GM18868 (cell line): Measurements from ENCODE around the gene HMCN1.

Experiments
- ATAC-seq: cut with Tn5 transposase; IDR thresholded peaks from one replicate; pipeline ENCODE4 v1.9.1; 2021; ENCODE audit warnings: mild to moderate bottlenecking, moderate library complexity; ENCODE audit not compliant: unreplicated experiment

The HMCN1 gene

DNA sequence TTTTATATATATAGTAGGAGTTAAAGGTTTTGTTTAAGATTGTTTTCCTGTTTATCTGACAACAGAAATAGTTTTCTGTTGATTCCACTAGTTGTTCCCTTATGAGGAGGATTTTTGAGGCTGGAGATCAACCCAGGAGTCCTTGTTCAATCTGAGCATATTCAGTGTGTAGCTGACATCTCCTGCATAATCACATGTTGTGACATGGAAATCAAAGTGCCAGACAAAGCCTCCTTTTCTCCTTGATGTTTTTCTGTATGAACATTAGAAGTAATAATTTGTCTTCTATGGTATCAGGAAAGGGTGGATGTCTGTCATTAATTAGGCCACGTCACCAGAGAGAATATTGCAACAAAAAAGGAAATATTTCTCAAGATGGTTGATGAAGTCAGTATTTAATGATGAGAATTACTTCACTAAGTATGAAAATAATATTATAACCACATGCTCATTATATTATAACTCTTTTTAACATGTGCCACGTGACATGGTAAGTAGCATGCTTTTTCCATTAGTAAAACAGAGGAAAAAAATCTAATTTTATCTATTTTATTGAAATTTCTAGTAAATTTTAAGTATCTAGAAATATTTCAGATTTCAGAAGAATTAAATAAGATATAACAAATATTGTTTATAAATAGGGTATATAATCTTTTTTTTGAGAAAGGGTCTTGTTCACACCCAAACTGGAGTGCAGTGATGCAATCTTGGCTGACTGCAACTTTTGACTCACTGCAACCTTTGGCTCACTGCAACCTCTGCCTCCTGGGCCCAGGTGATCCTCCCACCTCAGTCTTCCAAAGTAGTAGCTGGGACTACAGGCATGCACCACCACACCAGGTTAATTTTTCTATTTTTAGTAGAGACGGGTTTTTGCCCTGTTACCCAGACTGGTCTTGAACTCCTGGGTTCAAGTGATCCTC, 223.5 kb downstream of the HMCN1 start:
- ATAC-seq, result no peak

DNA sequence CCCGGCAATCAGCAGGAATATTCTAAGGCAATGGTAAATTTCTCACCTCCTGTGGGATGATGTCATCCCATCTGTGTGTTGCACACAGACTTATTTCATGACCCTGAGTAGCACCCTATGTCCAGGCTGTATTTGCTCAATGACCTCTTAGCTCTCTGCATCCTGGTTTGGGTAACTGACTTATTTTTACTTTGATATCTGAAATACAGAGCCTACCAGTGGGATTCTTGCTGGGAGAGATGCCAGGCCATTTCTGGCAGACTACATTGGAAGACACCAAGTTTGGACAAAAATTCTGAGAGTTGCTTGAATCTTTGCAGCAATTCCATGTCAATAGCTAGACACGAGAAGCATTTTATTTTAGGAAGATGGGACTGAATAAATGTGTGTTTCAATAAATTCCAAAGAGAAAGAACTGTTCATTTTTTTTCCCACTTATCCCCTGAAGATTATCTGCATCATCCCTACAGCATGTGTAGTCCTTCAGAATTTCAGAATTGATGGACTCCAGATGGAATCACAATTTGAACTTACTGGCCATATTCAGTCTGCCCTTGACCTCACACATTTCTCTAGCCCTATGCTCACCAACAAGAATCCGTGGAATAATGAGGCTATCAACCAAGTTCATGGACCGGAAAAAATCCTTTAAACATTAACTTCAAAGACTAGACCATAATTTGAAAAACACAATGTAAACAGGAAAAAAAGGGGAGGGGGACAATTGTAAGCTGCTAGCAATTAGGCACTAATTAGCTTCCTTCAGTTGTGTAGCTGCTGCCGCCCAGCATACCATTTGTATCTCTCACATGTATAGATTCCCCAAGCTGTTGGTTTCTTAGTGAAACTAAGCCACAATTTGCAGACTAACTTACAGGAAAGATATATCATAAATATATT, 226.5 kb downstream of the HMCN1 start:
- ATAC-seq, result no peak

DNA sequence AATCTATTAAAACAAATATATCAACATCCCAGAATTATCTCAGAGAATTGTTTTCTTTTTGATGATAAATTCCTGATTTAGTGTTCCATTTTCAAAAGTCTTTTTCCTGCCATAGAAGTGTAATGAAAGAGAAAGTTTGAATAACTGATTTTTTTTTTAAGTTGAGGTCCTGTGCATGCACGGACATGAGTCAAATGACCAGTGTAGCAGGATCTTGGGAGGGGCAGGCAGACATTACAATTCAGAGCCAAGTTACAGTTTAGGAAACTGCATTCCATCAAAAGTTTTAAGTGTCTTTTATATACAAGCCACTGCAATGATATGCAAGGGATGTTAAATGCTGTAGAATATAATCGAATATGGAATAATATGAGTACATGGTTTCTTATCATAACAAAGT, 227.5 kb downstream of the HMCN1 start:
- ATAC-seq, result no peak

- no peak for ATAC-seq
Observed at GRCh38 chr1:185964946-185965345, 230.8 kb downstream of the HMCN1 start.

DNA sequence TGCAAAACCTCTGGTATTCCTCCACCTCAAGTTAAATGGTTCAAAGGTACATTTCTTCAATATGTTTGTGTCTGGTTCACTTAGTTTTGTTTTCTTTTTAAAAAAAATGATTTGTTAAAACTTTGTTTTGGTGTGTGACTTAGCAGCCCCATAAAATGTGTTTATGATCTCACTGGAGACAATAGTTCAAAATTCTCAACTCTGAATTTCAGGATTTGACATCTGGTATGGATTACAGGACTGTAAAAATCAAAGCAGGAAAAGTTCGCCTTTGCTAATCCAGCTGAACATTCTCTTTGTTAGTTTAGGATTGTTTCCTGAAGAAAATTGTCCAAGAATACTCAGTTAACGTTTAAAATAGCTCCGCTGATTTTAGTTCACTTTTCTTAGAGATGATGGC, 231.7 kb downstream of the HMCN1 start:
- no peak for ATAC-seq

DNA sequence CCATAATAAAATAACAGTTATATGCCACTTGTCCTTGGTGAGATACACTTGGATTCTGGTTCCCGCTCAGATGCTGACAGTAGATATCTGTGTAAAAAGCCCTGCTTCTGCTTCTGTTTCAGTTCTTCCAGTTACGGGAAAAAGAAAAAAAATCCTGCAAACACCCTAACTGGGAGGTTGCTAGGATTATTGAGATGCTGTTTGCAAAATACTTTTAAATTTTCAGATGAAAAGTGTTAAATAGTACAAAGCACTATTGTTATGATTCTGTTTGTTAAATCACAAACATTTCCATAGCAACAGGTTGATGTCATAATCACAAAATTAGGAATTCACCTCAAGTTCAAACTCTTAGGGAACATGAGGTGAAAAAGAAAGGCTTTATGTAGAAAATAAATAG, 232.3 kb downstream of the HMCN1 start:
- ATAC-seq, result no peak

DNA sequence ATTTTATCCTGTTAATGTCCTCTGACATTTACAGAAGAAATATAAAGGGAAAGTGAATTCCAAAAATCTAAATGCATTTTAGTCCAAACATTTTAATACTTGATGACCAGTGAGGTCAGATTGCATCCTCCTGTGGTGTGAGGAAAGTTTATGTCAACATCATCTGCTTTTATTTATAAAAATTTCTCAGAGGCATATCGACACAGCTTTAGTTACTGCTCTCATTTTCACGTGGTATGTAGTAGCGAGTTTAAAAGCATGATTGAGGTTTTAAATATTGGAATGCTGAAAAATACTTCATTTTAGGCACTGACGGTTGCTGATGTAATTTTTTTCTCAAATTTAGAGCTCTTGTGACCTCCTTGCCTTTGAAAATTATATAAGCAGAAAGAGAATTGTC, 234.8 kb downstream of the HMCN1 start:
- no peak for ATAC-seq

GRCh38 chr1:185969524-185969991, 235.4 kb downstream of the HMCN1 start:
- ATAC-seq, result no peak

- no peak for ATAC-seq
Observed at GRCh38 chr1:185971688-185972087, 237.5 kb downstream of the HMCN1 start.

DNA sequence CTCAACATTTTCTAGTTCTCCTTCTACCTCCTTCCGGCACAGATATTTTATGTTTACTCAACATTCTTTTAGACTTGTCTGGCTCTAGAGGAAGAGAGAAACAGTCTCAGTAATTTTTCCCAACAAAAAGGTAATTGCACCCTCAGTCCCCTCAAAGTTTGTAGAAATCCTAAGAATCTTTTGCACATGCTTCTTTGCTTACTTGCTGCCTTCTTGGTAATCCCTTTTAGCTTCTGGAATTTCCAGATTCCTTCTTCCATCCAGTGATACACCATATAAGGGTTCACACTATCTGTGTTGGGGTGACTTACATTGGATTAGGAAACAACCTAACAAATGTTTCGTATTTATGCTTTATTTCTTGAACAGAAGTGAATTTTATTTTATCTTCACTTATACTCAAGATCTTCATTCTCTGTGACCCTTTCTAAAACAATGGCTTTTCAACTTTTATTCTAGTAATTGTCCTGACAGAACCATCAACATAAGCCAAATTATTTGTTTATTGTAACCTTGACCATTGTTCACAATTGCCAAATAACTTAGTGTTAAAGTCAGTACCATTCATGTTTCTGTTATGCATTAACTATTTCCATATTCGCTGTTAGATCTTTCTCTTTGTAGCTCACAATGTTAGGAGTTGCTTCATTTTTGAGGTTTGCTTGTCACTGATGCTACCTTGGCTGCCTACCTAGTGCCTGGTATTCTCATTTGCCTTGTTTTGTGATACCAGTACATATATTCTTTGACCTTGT, 238.1 kb downstream of the HMCN1 start:
- ATAC-seq, result no peak

GRCh38 chr1:185973645-185974044, 239.5 kb downstream of the HMCN1 start:
- ATAC-seq, result no peak

GRCh38 chr1:185974367-185975170, 240.4 kb downstream of the HMCN1 start:
- no peak for ATAC-seq

- no peak for ATAC-seq
Observed at GRCh38 chr1:185980891-185981290, 246.7 kb downstream of the HMCN1 start.

GRCh38 chr1:185984113-185984836, 250.1 kb downstream of the HMCN1 start:
- ATAC-seq, result no peak

DNA sequence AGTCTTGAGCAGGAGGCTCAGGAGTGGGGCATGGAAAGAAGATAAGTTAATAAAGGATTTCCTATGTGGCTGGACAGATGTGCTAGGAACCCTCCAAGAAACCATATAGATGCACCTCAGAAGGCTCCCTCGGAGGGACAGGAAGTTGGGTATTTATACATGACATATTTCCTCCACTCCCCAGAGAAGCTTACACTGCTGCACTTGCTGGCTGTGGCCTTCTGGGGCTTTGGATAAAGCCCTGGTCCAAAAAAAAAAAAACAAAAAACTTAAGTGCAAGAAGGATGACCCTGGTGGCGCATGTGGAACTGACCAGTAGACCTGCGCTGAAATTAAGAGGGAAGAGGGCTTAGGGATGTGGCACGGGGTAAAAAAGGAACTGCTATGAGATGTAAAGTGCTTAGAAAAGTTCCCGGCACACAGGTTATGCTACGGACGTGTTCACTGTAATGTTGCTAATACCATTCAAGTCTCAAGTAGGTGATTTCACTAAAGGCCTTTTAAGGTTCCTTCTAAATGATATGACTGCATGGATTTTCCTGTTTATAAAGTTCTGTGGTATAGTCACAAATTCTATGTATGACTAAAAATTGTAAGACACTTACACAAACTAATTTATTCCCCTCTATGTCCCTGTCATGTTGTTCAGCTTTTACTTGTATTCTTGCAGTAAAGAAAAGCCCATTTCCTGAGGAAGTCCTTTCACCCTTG, 253.6 kb downstream of the HMCN1 start:
- ATAC-seq, result no peak

DNA sequence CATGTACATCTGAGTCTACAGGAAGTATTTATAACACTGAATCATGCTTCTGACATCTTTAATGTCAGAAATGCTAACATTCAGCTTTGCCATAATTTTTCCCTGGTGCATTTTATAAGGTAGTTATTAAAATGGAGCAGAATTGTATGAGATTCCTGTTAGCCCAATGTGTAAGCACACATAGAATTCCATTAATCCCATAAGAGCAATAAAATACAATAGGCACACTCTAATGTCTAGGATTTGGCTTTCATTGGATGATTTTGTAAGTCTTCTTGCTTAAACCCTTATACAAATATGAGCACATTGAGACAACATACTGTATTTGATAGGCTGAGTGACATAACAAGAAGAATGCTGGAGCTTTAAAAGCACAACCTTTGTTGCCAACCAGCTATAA, 256.4 kb downstream of the HMCN1 start:
- no peak for ATAC-seq

GRCh38 chr1:185991266-185991665, 257.1 kb downstream of the HMCN1 start:
- ATAC-seq, result no peak

DNA sequence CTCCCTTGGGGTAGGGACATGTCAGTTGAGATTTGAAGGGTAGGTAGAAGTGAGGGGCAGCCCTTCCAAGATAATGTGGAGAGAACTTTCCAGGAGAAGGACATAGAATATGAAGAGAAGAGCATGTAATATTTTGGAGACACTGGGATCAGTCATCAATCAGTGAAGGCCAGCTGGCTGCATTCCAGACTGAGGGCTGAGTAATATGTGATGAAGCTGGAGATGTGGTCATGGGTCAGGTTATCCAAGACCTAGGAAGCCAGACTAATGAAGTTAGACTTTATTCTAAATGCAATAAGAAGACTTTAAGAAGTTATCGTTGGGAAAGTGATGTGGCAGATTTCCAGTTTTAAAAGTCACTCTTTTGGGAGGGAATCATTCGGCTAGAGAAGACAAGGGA, 262.0 kb downstream of the HMCN1 start:
- no peak for ATAC-seq

- no peak for ATAC-seq
Observed at GRCh38 chr1:185998391-185998790, 264.2 kb downstream of the HMCN1 start.
